SK-N-SH (cell line): ENCODE measurements around the gene FAM181A. TPM values are rescaled to one million over a fixed set of nuclear protein-coding genes. Genes with fewer than 3 reads are reported as not detected.
A peak's percentile ranks its signal among the peaks of the same experiment; 100 is the strongest.

Experiments
- CTCF ChIA-PET: fragments of 300-600, 350-600 bp; formaldehyde crosslinking; extraction: SDS; loops from one replicate; lab custom pipeline; 2021; lab: Yijun Ruan, JAX
- POLR2A ChIA-PET: fragments of 350-600 bp; sonication (Branson Sonifier 250); formaldehyde crosslinking; extraction: SDS; loops from one replicate; lab custom pipeline; 2020; ENCODE audit warnings: antibody characterized with exemption, inconsistent platforms; lab: Yijun Ruan, JAX
- DNase-seq: peaks from one replicate; pipeline ENCODE4 v3.0.0; 2012
- H2AFZ ChIP-seq: fragments of 200-600 bp; sonication (generic); 2 replicates; pipeline ENCODE4 v1.8.1; 2016; ENCODE audit warnings: antibody characterized with exemption, mild to moderate bottlenecking, low read depth
- H3F3A ChIP-seq: fragments of 200-600 bp; sonication (generic); replicated peaks from 2 replicates; pipeline ENCODE3; 2016; ENCODE audit warnings: antibody characterized with exemption, mild to moderate bottlenecking; ENCODE audit not compliant: insufficient read depth
- H3K27ac ChIP-seq, 2 experiments: fragments of 200-500 bp in 1 of 2; fragments of 200-600 bp in 1 of 2; sonication (Bioruptor generic) in 1 of 2; sonication (generic), shearing (Covaris generic) in 1 of 2; 2 replicates each; pipeline versions ENCODE4 v1.5.1 to v1.6.1; 2014 to 2016; ENCODE audit warnings: low read depth in 2 of 2, inconsistent platforms in 1 of 2, low read length in 1 of 2, mild to moderate bottlenecking in 1 of 2, mixed read lengths in 1 of 2
- H3K27me3 ChIP-seq: fragments of 200-600 bp; sonication (generic), shearing (Covaris generic); 2 replicates; pipeline ENCODE4 v1.6.1; 2016; ENCODE audit warnings: mixed run types; ENCODE audit not compliant: insufficient read depth
- H3K36me3 ChIP-seq, 2 experiments: fragments of 200-500 bp in 1 of 2; fragments of 200-600 bp in 1 of 2; sonication (Bioruptor generic) in 1 of 2; sonication (generic) in 1 of 2; replicated peaks in 1 of 2; 2 replicates each; pipeline versions ENCODE3 to v1.5.1; 2014 to 2016; ENCODE audit warnings: low read length in 1 of 2, mild to moderate bottlenecking in 1 of 2; ENCODE audit not compliant: insufficient read depth in 2 of 2, control insufficient read depth in 1 of 2
- H3K4me1 ChIP-seq, 2 experiments: fragments of 200-500 bp in 1 of 2; fragments of 200-600 bp in 1 of 2; sonication (Bioruptor generic) in 1 of 2; sonication (generic), shearing (Covaris generic) in 1 of 2; 2 replicates each; pipeline versions ENCODE4 v1.5.1 to v1.6.1; 2014 to 2016; ENCODE audit warnings: low read depth in 1 of 2, low read length in 1 of 2, mixed run types in 1 of 2; ENCODE audit not compliant: insufficient read depth in 2 of 2, control insufficient read depth in 1 of 2
- H3K4me2 ChIP-seq: fragments of 200-600 bp; sonication (generic), shearing (Covaris generic); 2 replicates; pipeline ENCODE4 v1.6.1; 2017; ENCODE audit warnings: mixed run types
- H3K4me3 ChIP-seq, 2 experiments: fragments of 200-500 bp in 1 of 2; fragments of 200-600 bp in 1 of 2; sonication (Bioruptor generic) in 1 of 2; sonication (generic), shearing (Covaris generic) in 1 of 2; 2 replicates each; pipeline versions ENCODE4 v1.5.1 to v1.8.1; 2014 to 2016; ENCODE audit warnings: low read depth in 2 of 2, inconsistent platforms in 1 of 2, low read length in 1 of 2, mild to moderate bottlenecking in 1 of 2, mixed read lengths in 1 of 2, moderate library complexity in 1 of 2
- H3K79me2 ChIP-seq: fragments of 200-600 bp; sonication (generic); 2 replicates; pipeline ENCODE4 v1.8.1; 2017; ENCODE audit warnings: mild to moderate bottlenecking; ENCODE audit not compliant: insufficient read depth
- H3K9ac ChIP-seq: fragments of 200-600 bp; sonication (generic); 2 replicates; pipeline ENCODE4 v1.6.1; 2017; ENCODE audit warnings: mixed run types
- H3K9me2 ChIP-seq: fragments of 200-600 bp; sonication (generic); 2 replicates; pipeline ENCODE4 v1.6.1; 2017; ENCODE audit warnings: mixed run types
- H3K9me3 ChIP-seq: fragments of 200-600 bp; sonication (generic); 2 replicates; pipeline ENCODE4 v1.6.1; 2017; ENCODE audit warnings: mixed run types, mild to moderate bottlenecking, moderate library complexity
- H4K20me1 ChIP-seq: fragments of 200-600 bp; sonication (generic); 2 replicates; pipeline ENCODE4 v1.6.1; 2017; ENCODE audit warnings: mild to moderate bottlenecking, mixed run types; ENCODE audit not compliant: insufficient read depth
- CHD2 ChIP-seq: fragments of 150-350 bp; IDR thresholded peaks from 2 replicates; pipeline ENCODE4 v1.6.1; 2018; ENCODE audit warnings: low read length; ENCODE audit not compliant: partially characterized antibody
- CTCF ChIP-seq: fragments of 200-600 bp; sonication (generic); IDR thresholded peaks from 2 replicates; pipeline ENCODE4 v1.6.1; 2017; ENCODE audit warnings: antibody characterized with exemption, mild to moderate bottlenecking, moderate library complexity
- ELF1 ChIP-seq: IDR thresholded peaks from 2 replicates; pipeline ENCODE4 v1.4.0; 2012
- EZH2phosphoT487 ChIP-seq: fragments of 200-600 bp; sonication (generic); IDR thresholded peaks from 2 replicates; pipeline ENCODE4 v1.6.1; 2017; ENCODE audit warnings: low read depth, mixed run types, mild to moderate bottlenecking, antibody characterized with exemption, moderate library complexity, borderline replicate concordance
- FOXM1 ChIP-seq: IDR thresholded peaks from 2 replicates; pipeline ENCODE4 v1.4.0; 2012; ENCODE audit warnings: low read depth, mild to moderate bottlenecking
- GATA2 ChIP-seq: sonication (generic); formaldehyde crosslinking; IDR thresholded peaks from 2 replicates; pipeline ENCODE4 v1.5.0; 2020; ENCODE audit warnings: mild to moderate bottlenecking, missing genetic modification reagents
- JUND ChIP-seq: IDR thresholded peaks from 2 replicates; pipeline ENCODE4 v1.4.0; 2012
- MEF2A ChIP-seq: IDR thresholded peaks from 2 replicates; pipeline ENCODE4 v1.4.0; 2012; ENCODE audit warnings: low read depth, borderline replicate concordance
- NFIC ChIP-seq: IDR thresholded peaks from 2 replicates; pipeline ENCODE4 v1.4.0; 2012; ENCODE audit warnings: borderline replicate concordance
- NRF1 ChIP-seq: IDR thresholded peaks from 2 replicates; pipeline ENCODE4 v1.6.1; 2012; ENCODE audit warnings: low read depth, mild to moderate bottlenecking, low read length
- PBX3 ChIP-seq: IDR thresholded peaks from 2 replicates; pipeline ENCODE4; 2012
- RAD21 ChIP-seq: IDR thresholded peaks from 2 replicates; pipeline ENCODE4 v1.6.1; 2012; ENCODE audit warnings: mild to moderate bottlenecking, low read length
- RCOR1 ChIP-seq: fragments of 150-350 bp; IDR thresholded peaks from 2 replicates; pipeline ENCODE4 v1.6.1; 2017; ENCODE audit warnings: antibody characterized with exemption, low read length
- SIN3A ChIP-seq: IDR thresholded peaks from 2 replicates; pipeline ENCODE4 v1.6.1; 2012; ENCODE audit warnings: low read depth, mild to moderate bottlenecking, low read length, moderate library complexity, borderline replicate concordance
- TAF1 ChIP-seq: IDR thresholded peaks from 2 replicates; pipeline ENCODE4 v1.6.1; 2012; ENCODE audit warnings: low read depth, mild to moderate bottlenecking, low read length, moderate library complexity, borderline replicate concordance
- TCF12 ChIP-seq: IDR thresholded peaks from 2 replicates; pipeline ENCODE4 v1.4.0; 2012
- TEAD4 ChIP-seq: IDR thresholded peaks from 2 replicates; pipeline ENCODE4 v1.4.0; 2012; ENCODE audit warnings: mild to moderate bottlenecking, borderline replicate concordance; ENCODE audit not compliant: insufficient read depth
- USF1 ChIP-seq: IDR thresholded peaks from 2 replicates; pipeline ENCODE4 v1.4.0; 2012; ENCODE audit warnings: low read depth, borderline replicate concordance
- USF2 ChIP-seq: fragments of 150-350 bp; IDR thresholded peaks from 2 replicates; pipeline ENCODE4 v1.6.1; 2017; ENCODE audit warnings: antibody characterized with exemption, low read length, low read depth, borderline replicate concordance
- YY1 ChIP-seq: IDR thresholded peaks from 2 replicates; pipeline ENCODE4 v1.4.0; 2012; ENCODE audit warnings: low read depth, mild to moderate bottlenecking
- WGBS: methylation state at CpG from one replicate; pipeline ENCODE4 v1.1.6; 2017; ENCODE audit warnings: low lambda C conversion rate; 5-methylcytosine and 5-hydroxymethylcytosine counted together
- polyA plus RNA-seq, 3 experiments: library from polyadenylated mRNA; depleted of rRNA; stranded (reverse); fragments of >200 nt; gene quantifications; 2 replicates each; pipeline ENCODE4 v1.2.3, GENCODE V29; 2012

The FAM181A gene
- polyA plus RNA-seq, 1 of the 3 experiments (the other 2 are of a cell fraction) = not detected

- Histone ChIP-seq H3K9ac (no peak overlapping the region), H3K36me3 (no peaks in the 10 kb centered on the region), H2AFZ (no peak overlapping the region), H3K9me2 (no peaks in the 10 kb centered on the region)
- DNase-seq = no peak
- CTCF ChIA-PET = interaction anchor here (0.6 to 22.1 kb wide), 18 partner anchors 9 to 245 kb away, joined by 3 to 349 read pairs (median 4); partner anchors contain the start of gene PRIMA1
- 35% methylated on average over 5 of the region's 5 CpGs for WGBS
- TF ChIP-seq RCOR1 (no peak), TEAD4 (no peak), USF1 (no peak), TCF12 (no peak), SIN3A (no peak), ELF1 (no peak), CHD2 (no peak), YY1 (no peak), NRF1 (no peak), TAF1 (no peak), NFIC (no peak), USF2 (no peak), EZH2phosphoT487 (no peak), JUND (no peak), PBX3 (no peak)
- TF ChIP-seq, all 33 proteins: peak for 0
- POLR2A ChIA-PET = interaction anchor here (0.6 kb wide), 1 partner anchor 670 kb away, joined by 3 read pairs; no protein-coding TSS in a partner anchor
- Histone ChIP-seq H3K9me3 (no peaks in the 10 kb centered on the region), H3K79me2 (no peaks in the 10 kb centered on the region), H3K27me3 (no peaks in the 10 kb centered on the region; the same call in 1 of the 2 replicates), H4K20me1 (no peaks in the 10 kb centered on the region), H3F3A (no peaks in the 10 kb centered on the region), H3K4me2 (no peak overlapping the region), H3K4me1 (peaks cover 0 to 58% of the 10 kb centered on the region in 2 experiments; a peak in 2 of 4 replicates), H3K27ac (peak overlapping the region in 1 of 2 experiments; percentile 99; a peak in 2 of 4 replicates), H3K4me3 (no peak overlapping the region)
Measured at GRCh38 chr14:93892505-93892839, 34.7 kb upstream of the FAM181A start.

GRCh38 chr14:93892923-93893558 is 34.1 kb upstream of the FAM181A start:
- Histone ChIP-seq H4K20me1 (no peaks in the 10 kb centered on the region), H3K9me2 (no peaks in the 10 kb centered on the region), H3K27me3 (no peaks in the 10 kb centered on the region; the same call in 1 of the 2 replicates), H3K79me2 (no peaks in the 10 kb centered on the region), H3F3A (no peaks in the 10 kb centered on the region), H3K27ac (peak overlapping the region in 1 of 2 experiments; percentile 99; a peak in 2 of 4 replicates), H2AFZ (no peak overlapping the region), H3K9ac (no peak overlapping the region), H3K4me3 (peak overlapping the region in 1 of 2 experiments; percentile 25; a peak in 2 of 4 replicates), H3K4me2 (no peak overlapping the region), H3K9me3 (no peaks in the 10 kb centered on the region), H3K4me1 (peaks cover 0 to 62% of the 10 kb centered on the region in 2 experiments; a peak in 2 of 4 replicates), H3K36me3 (no peaks in the 10 kb centered on the region)
- 23% methylated on average over 8 of the region's 13 CpGs for WGBS
- peak; percentile 78 for DNase-seq
- POLR2A ChIA-PET = interaction anchor here (0.6 to 0.7 kb wide), 2 partner anchors 268 to 670 kb away, joined by 3 read pairs; no protein-coding TSS in a partner anchor
- CTCF ChIA-PET = interaction anchor here (0.6 to 22.1 kb wide), 36 partner anchors 10 to 245 kb away, joined by 3 to 349 read pairs (median 4); partner anchors contain the start of gene PRIMA1
- TF ChIP-seq FOXM1 (no peak), EZH2phosphoT487 (no peak), CHD2 (no peak), RAD21 (peak; percentile 75), RCOR1 (peak; percentile 52; the same call in 1 of the 2 replicates), MEF2A (no peak), GATA2 (CRISPR knock-in tag) (no peak), CTCF (peak; percentile 95), NRF1 (no peak), TAF1 (no peak), PBX3 (no peak), USF1 (no peak)
